Panc1 (cell line): Measurements from ENCODE around the gene STYK1. TPM values are rescaled to one million over a fixed set of nuclear protein-coding genes. Genes with fewer than 3 reads are reported as not detected.

Source experiments
- ATAC-seq: fragments of 200-7000 bp; cut with Tn5 transposase; 2 replicates; pipeline ENCODE4 v1.9.1; 2020; ENCODE audit warnings: mild to moderate bottlenecking, moderate library complexity
- BruUV-seq: library from RNA; stranded (reverse); fragments of 400-500 nt; replicated peaks from 2 replicates; lab custom pipeline; 2021; lab: Mats Ljungman, UMichigan
- CTCF ChIA-PET: fragments of 300-600 bp; sonication (Branson Sonifier 250); formaldehyde crosslinking; loops from one replicate; lab custom pipeline; 2022; ENCODE audit warnings: antibody characterized with exemption; lab: Charles Lee
- POLR2A ChIA-PET: fragments of 300-600 bp; sonication (Branson Sonifier 250); formaldehyde crosslinking; loops from one replicate; lab custom pipeline; 2022; ENCODE audit warnings: antibody characterized with exemption; lab: Charles Lee
- DNase-seq: peaks from one replicate; pipeline ENCODE4 v3.0.0-alpha.2; 2010; ENCODE audit warnings: low read depth, low spot score
- H3K27ac ChIP-seq: 2 replicates; pipeline ENCODE4 v1.5.1; 2011; ENCODE audit warnings: mild to moderate bottlenecking, low read length, inconsistent platforms
- H3K27me3 ChIP-seq: fragments of 200-500 bp; sonication (Bioruptor generic); 2 replicates; pipeline ENCODE4 v1.6.0; 2014; ENCODE audit warnings: low read length, inconsistent platforms; ENCODE audit not compliant: control insufficient read depth, insufficient read depth
- H3K36me3 ChIP-seq: fragments of 200-500 bp; sonication (Bioruptor generic); 2 replicates; pipeline ENCODE4 v1.5.1; 2014; ENCODE audit warnings: inconsistent platforms, mild to moderate bottlenecking, low read length, moderate library complexity; ENCODE audit not compliant: control insufficient read depth, insufficient read depth
- H3K4me1 ChIP-seq: 2 replicates; pipeline ENCODE4 v1.5.1; 2011; ENCODE audit warnings: inconsistent platforms, mild to moderate bottlenecking, low read length, moderate library complexity; ENCODE audit not compliant: control insufficient read depth, insufficient read depth
- H3K4me3 ChIP-seq, 2 experiments: 2 replicates each; pipeline ENCODE4 v1.5.1; 2011 to 2012; ENCODE audit warnings: low read depth in 2 of 2, low read length in 2 of 2, mild to moderate bottlenecking in 2 of 2, inconsistent platforms in 1 of 2, moderate library complexity in 1 of 2
- H3K9me3 ChIP-seq: fragments of 200-500 bp; sonication (Bioruptor generic); 2 replicates; pipeline ENCODE4 v1.5.1; 2014; ENCODE audit warnings: low read depth, mild to moderate bottlenecking, inconsistent platforms, low read length, moderate library complexity; ENCODE audit not compliant: control insufficient read depth, insufficient read depth
- CTCF ChIP-seq: fragments of 450-650 bp; IDR thresholded peaks from 2 replicates; pipeline ENCODE4 v1.5.1; 2017; ENCODE audit warnings: mild to moderate bottlenecking
- POLR2AphosphoS5 ChIP-seq: IDR thresholded peaks from 2 replicates; pipeline ENCODE4 v1.6.1; 2012; ENCODE audit warnings: mild to moderate bottlenecking, low read depth, low read length, moderate library complexity
- REST ChIP-seq, 2 experiments: IDR thresholded peaks; 2 replicates each; pipeline ENCODE4 v1.6.1; 2011 to 2012; ENCODE audit warnings: low read depth in 2 of 2, control low read depth in 1 of 2, low read length in 1 of 2, mild to moderate bottlenecking in 1 of 2, moderate library complexity in 1 of 2; ENCODE audit not compliant: insufficient read depth in 1 of 2
- SIN3A ChIP-seq: IDR thresholded peaks from 2 replicates; pipeline ENCODE4 v1.6.1; 2012; ENCODE audit warnings: low read depth, mild to moderate bottlenecking, low read length, moderate library complexity, borderline replicate concordance; ENCODE audit not compliant: insufficient read depth
- TCF7L2 ChIP-seq: IDR thresholded peaks from 2 replicates; pipeline ENCODE4 v1.6.1; 2011; ENCODE audit warnings: mild to moderate bottlenecking, low read depth, low read length, inconsistent platforms
- in situ Hi-C: cut with HindIII; loops from 2 replicates; pipeline ENCODE4 v1.10.0; 2016; ENCODE audit warnings: low sequenced_read_pairs, low pct_unique_long_range_greater_than_20kb
- intact Hi-C: fragments of 100-400 bp; cut with micrococcal nuclease; formaldehyde crosslinking; loops from one replicate; pipeline ENCODE4 v1.10.0; 2022; ENCODE audit not compliant: unreplicated experiment
- total RNA-seq: library from RNA; stranded (reverse); gene quantifications from one replicate; pipeline ENCODE4 v1.2.1, GENCODE V29; 2021; ENCODE audit not compliant: unreplicated experiment

The STYK1 gene
- total RNA-seq, 1 experiment from 2014 or later, result 0.85 TPM

GRCh38 chr12:10632226-10632625, 41.6 kb downstream of the STYK1 start:
- Histone ChIP-seq H3K36me3 (no peaks in the 10 kb centered on the region), H3K27me3 (no peaks in the 10 kb centered on the region), H3K4me1 (no peaks in the 10 kb centered on the region), H3K4me3 (no peak overlapping the region), H3K9me3 (no peaks in the 10 kb centered on the region), H3K27ac (no peak overlapping the region)
- ChIA-PET CTCF (no interaction called here), POLR2A (no interaction called here)
- no peak for DNase-seq
- no peak for ATAC-seq
- in situ Hi-C loops, result no loop called here
- TF ChIP-seq TCF7L2 (no peak), SIN3A (no peak), POLR2AphosphoS5 (no peak), REST (IDR thresholded peaks at IDR 0.05; ENCODE audit: insufficient read depth in 1 of 2, low read depth in 2 of 2, low read length in 1 of 2) (no peak), CTCF (no peak)
- no TSS peak for BruUV-seq
- intact Hi-C loops, result no loop called here

GRCh38 chr12:10624605-10625004, 49.2 kb downstream of the STYK1 start:
- ATAC-seq (no peak), DNase-seq (no peak)
- Histone ChIP-seq H3K4me3 (no peak overlapping the region), H3K36me3 (no peaks in the 10 kb centered on the region), H3K27ac (no peak overlapping the region), H3K4me1 (no peaks in the 10 kb centered on the region), H3K27me3 (no peaks in the 10 kb centered on the region), H3K9me3 (no peaks in the 10 kb centered on the region)
- TF ChIP-seq SIN3A, result no peak
- no peak for TF ChIP-seq REST (IDR thresholded peaks at IDR 0.05; ENCODE audit: insufficient read depth in 1 of 2, low read depth in 2 of 2, low read length in 1 of 2)
- TF ChIP-seq CTCF, result no peak
- no peak for TF ChIP-seq POLR2AphosphoS5
- no peak for TF ChIP-seq TCF7L2
- POLR2A ChIA-PET, result no interaction called here
- CTCF ChIA-PET, result no interaction called here
- intact Hi-C loops, result no loop called here
- in situ Hi-C loops, result no loop called here
- BruUV-seq, result no TSS peak
